Adrenal gland (tissue), 5 donors: ENCODE measurements around the gene EXOC4.

Source experiments
- POLR2A ChIP-seq, 2 donors: fragments of 450-650 bp; IDR thresholded peaks; one replicate each; pipeline ENCODE4 v1.6.1; 2017; ENCODE audit warnings: antibody characterized with exemption in 2 of 2, mild to moderate bottlenecking in 2 of 2, moderate library complexity in 1 of 2
- TF ChIP-seq, protein P1 (sequence below), 6 experiments: fragments of 450-650 bp in 4 of 6; fragments of 200-600 bp in 2 of 6; sonication (generic) in 1 of 6; IDR thresholded peaks; 1 replicate in 5 of 6; 2 replicates in 1 of 6; pipeline versions ENCODE4 v1.5.1 to v1.8.0; 2016 to 2021; ENCODE audit warnings: antibody characterized with exemption in 6 of 6, mild to moderate bottlenecking in 2 of 6, moderate library complexity in 1 of 6
- donor health status: DM: no; HTN: no; CAD: no.

DNA sequence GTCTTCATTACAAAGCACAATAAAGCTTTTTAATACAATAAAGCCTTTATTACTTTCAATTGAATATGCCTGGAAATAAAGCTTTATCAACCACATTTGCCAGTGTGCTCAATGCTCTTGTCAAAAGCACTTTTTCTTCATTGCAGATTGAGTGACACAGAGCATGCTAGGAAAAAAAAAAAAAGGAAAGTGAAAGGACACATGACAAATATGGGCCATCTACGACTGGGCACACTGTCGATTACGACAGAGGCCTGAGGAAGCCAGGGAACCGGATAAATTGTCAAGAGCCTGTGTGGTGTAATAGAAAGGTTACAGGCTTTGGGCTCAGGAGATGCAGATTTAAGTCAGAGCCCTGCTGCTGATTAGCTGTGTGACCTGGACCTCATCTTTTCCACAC lies 789.4 kb downstream of the EXOC4 start:
- no peak for TF ChIP-seq POLR2A (IDR thresholded peaks at IDR 0.05)
- TF ChIP-seq, protein P1, sequence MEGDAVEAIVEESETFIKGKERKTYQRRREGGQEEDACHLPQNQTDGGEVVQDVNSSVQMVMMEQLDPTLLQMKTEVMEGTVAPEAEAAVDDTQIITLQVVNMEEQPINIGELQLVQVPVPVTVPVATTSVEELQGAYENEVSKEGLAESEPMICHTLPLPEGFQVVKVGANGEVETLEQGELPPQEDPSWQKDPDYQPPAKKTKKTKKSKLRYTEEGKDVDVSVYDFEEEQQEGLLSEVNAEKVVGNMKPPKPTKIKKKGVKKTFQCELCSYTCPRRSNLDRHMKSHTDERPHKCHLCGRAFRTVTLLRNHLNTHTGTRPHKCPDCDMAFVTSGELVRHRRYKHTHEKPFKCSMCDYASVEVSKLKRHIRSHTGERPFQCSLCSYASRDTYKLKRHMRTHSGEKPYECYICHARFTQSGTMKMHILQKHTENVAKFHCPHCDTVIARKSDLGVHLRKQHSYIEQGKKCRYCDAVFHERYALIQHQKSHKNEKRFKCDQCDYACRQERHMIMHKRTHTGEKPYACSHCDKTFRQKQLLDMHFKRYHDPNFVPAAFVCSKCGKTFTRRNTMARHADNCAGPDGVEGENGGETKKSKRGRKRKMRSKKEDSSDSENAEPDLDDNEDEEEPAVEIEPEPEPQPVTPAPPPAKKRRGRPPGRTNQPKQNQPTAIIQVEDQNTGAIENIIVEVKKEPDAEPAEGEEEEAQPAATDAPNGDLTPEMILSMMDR (IDR thresholded peaks at IDR 0.05), result no peak
